HUES6 (cell line): Measurements from ENCODE around the gene ACADSB.

Experiments used
- H3K27ac ChIP-seq: 2 replicates; pipeline ENCODE4 v1.7.0; 2013; ENCODE audit warnings: low read depth, mild to moderate bottlenecking, low read length, inconsistent platforms
- H3K27me3 ChIP-seq: 2 replicates; pipeline ENCODE4 v1.6.1; 2013; ENCODE audit warnings: low read length; ENCODE audit not compliant: control insufficient read depth, insufficient read depth
- H3K36me3 ChIP-seq: 2 replicates; pipeline ENCODE4 v1.6.1; 2013; ENCODE audit warnings: low read length; ENCODE audit not compliant: control insufficient read depth, insufficient read depth
- H3K4me1 ChIP-seq: 2 replicates; pipeline ENCODE4 v1.6.1; 2013; ENCODE audit warnings: low read length; ENCODE audit not compliant: control insufficient read depth, insufficient read depth
- H3K4me3 ChIP-seq: 2 replicates; pipeline ENCODE4 v1.5.1; 2013; ENCODE audit warnings: low read depth, low read length
- H3K9ac ChIP-seq: one replicate; pipeline ENCODE4 v1.6.1; 2013; ENCODE audit warnings: mild to moderate bottlenecking, low read length
- H3K9me3 ChIP-seq: 2 replicates; pipeline ENCODE4 v1.6.1; 2013; ENCODE audit warnings: low read depth, low read length; ENCODE audit not compliant: control insufficient read depth, insufficient read depth

Gene ACADSB

GRCh38 chr10:123039632-123039930 lies 30.8 kb downstream of the ACADSB start:
- H3K4me1 ChIP-seq = peaks cover 4% of the 10 kb centered on the region; the same call in 1 of the 2 replicates
- no peak overlapping the region for H3K9ac ChIP-seq
- H3K9me3 ChIP-seq = no peaks in the 10 kb centered on the region
- no peaks in the 10 kb centered on the region; the same call in 1 of the 2 replicates for H3K36me3 ChIP-seq
- no peaks in the 10 kb centered on the region for H3K27me3 ChIP-seq
- H3K4me3 ChIP-seq = no peak overlapping the region
- H3K27ac ChIP-seq = no peak overlapping the region

- no peak overlapping the region for H3K27ac ChIP-seq
- H3K9me3 ChIP-seq = no peaks in the 10 kb centered on the region
- H3K4me1 ChIP-seq = peaks cover 4% of the 10 kb centered on the region; the same call in 1 of the 2 replicates
- no peak overlapping the region for H3K4me3 ChIP-seq
- no peak overlapping the region for H3K9ac ChIP-seq
- no peaks in the 10 kb centered on the region for H3K27me3 ChIP-seq
- H3K36me3 ChIP-seq = peaks cover 1% of the 10 kb centered on the region; the same call in 1 of the 2 replicates
Observed at GRCh38 chr10:123042708-123043408, 34.1 kb downstream of the ACADSB start.

- no peaks in the 10 kb centered on the region for H3K27me3 ChIP-seq
- H3K9me3 ChIP-seq = no peaks in the 10 kb centered on the region
- H3K4me1 ChIP-seq = peaks cover 4% of the 10 kb centered on the region; the same call in 1 of the 2 replicates
- H3K36me3 ChIP-seq = peaks cover 6% of the 10 kb centered on the region; the same call in 1 of the 2 replicates
- no peak overlapping the region for H3K4me3 ChIP-seq
- no peak overlapping the region for H3K9ac ChIP-seq
- H3K27ac ChIP-seq = no peak overlapping the region
Observed at GRCh38 chr10:123043409-123043925, 34.7 kb downstream of the ACADSB start.

- no peak overlapping the region for H3K4me3 ChIP-seq
- peaks cover 6% of the 10 kb centered on the region; the same call in 1 of the 2 replicates for H3K36me3 ChIP-seq
- no peak overlapping the region for H3K27ac ChIP-seq
- H3K4me1 ChIP-seq = no peaks in the 10 kb centered on the region
- H3K9ac ChIP-seq = no peak overlapping the region
- H3K27me3 ChIP-seq = no peaks in the 10 kb centered on the region
- no peaks in the 10 kb centered on the region for H3K9me3 ChIP-seq
Observed at GRCh38 chr10:123044391-123044790, 35.6 kb downstream of the ACADSB start.

GRCh38 chr10:123045961-123046731 lies 37.3 kb downstream of the ACADSB start:
- Histone ChIP-seq H3K27ac (no peak overlapping the region), H3K4me3 (no peak overlapping the region), H3K9ac (no peak overlapping the region), H3K9me3 (no peaks in the 10 kb centered on the region), H3K27me3 (no peaks in the 10 kb centered on the region), H3K36me3 (peaks cover 6% of the 10 kb centered on the region; the same call in 1 of the 2 replicates), H3K4me1 (no peaks in the 10 kb centered on the region)

GRCh38 chr10:123057968-123058367 lies 49.2 kb downstream of the ACADSB start:
- Histone ChIP-seq H3K9ac (no peak overlapping the region), H3K27me3 (no peaks in the 10 kb centered on the region), H3K9me3 (no peaks in the 10 kb centered on the region), H3K36me3 (peaks cover 3% of the 10 kb centered on the region; the same call in 1 of the 2 replicates), H3K27ac (no peak overlapping the region), H3K4me1 (no peaks in the 10 kb centered on the region), H3K4me3 (no peak overlapping the region)

- H3K4me1 ChIP-seq = no peaks in the 10 kb centered on the region
- no peak overlapping the region for H3K4me3 ChIP-seq
- H3K36me3 ChIP-seq = no peaks in the 10 kb centered on the region
- no peak overlapping the region for H3K27ac ChIP-seq
- H3K9ac ChIP-seq = no peak overlapping the region
- H3K9me3 ChIP-seq = no peaks in the 10 kb centered on the region
- peaks cover 2% of the 10 kb centered on the region; the same call in 1 of the 2 replicates for H3K27me3 ChIP-seq
Observed at GRCh38 chr10:123061865-123062264, 53.1 kb downstream of the ACADSB start.

GRCh38 chr10:123062726-123063125 lies 53.9 kb downstream of the ACADSB start:
- Histone ChIP-seq H3K4me3 (no peak overlapping the region), H3K27me3 (peaks cover 2% of the 10 kb centered on the region; the same call in 1 of the 2 replicates), H3K27ac (no peak overlapping the region), H3K4me1 (no peaks in the 10 kb centered on the region), H3K9me3 (no peaks in the 10 kb centered on the region), H3K9ac (no peak overlapping the region), H3K36me3 (no peaks in the 10 kb centered on the region)

- Histone ChIP-seq H3K27me3 (peaks cover 2% of the 10 kb centered on the region; the same call in 1 of the 2 replicates), H3K9me3 (no peaks in the 10 kb centered on the region), H3K27ac (no peak overlapping the region), H3K9ac (no peak overlapping the region), H3K4me1 (no peaks in the 10 kb centered on the region), H3K36me3 (no peaks in the 10 kb centered on the region), H3K4me3 (no peak overlapping the region)
Observed at GRCh38 chr10:123068087-123068853, 59.5 kb downstream of the ACADSB start.

GRCh38 chr10:123069246-123069986 lies 60.6 kb downstream of the ACADSB start:
- Histone ChIP-seq H3K36me3 (no peaks in the 10 kb centered on the region), H3K9me3 (no peaks in the 10 kb centered on the region), H3K4me3 (no peak overlapping the region), H3K27ac (no peak overlapping the region), H3K27me3 (no peaks in the 10 kb centered on the region; the same call in 1 of the 2 replicates), H3K9ac (no peak overlapping the region), H3K4me1 (no peaks in the 10 kb centered on the region)
